ENCODE results near the gene IL15RA.

- TF ChIP-seq POLR2A (IDR thresholded peaks at IDR 0.05; ENCODE audit: low read depth, low read length), result no peak
- no peak for TF ChIP-seq POLR2AphosphoS5 (IDR thresholded peaks at IDR 0.05; ENCODE audit: low read depth, low read length)
Observed at GRCh38 chr10:6020826-6021225, 43.5 kb upstream of the IL15RA start.
